RWPE1 (cell line): Measurements from ENCODE around the gene CPT1C.
"Not testable (repeated sequence)": the region's sequence is repeated elsewhere in the genome, so short reads cannot be mapped to it uniquely, and the experiment has no call there.

ENCODE experiments used
- CTCF ChIA-PET: fragments of 350-600 bp; sonication (Branson Sonifier 250); formaldehyde crosslinking; extraction: SDS; loops from one replicate; lab custom pipeline; 2021; lab: Yijun Ruan, JAX
- POLR2A ChIA-PET: fragments of 400-600 bp; formaldehyde crosslinking; extraction: SDS; loops from one replicate; lab custom pipeline; 2020; ENCODE audit warnings: antibody characterized with exemption; ENCODE audit not compliant: low non-redundant PET; lab: Yijun Ruan, JAX
- DNase-seq: peaks from one replicate; pipeline ENCODE4 v3.0.0; 2012; ENCODE audit warnings: low spot score
- H3K27ac ChIP-seq: fragments of 450-650 bp; 2 replicates; pipeline ENCODE4 v1.5.1; 2017
- CTCF ChIP-seq: fragments of 450-650 bp; conservative IDR thresholded peaks from 2 replicates; pipeline ENCODE4 v1.5.1; 2017; ENCODE audit warnings: low read depth, mild to moderate bottlenecking

Gene CPT1C

GRCh38 chr19:49713236-49713845, 22.4 kb downstream of the CPT1C start:
- TF ChIP-seq CTCF, result no peak
- DNase-seq, result peak; percentile 21
- POLR2A ChIA-PET, result interaction anchor here (0.6 kb wide), 1 partner anchor 26 kb away, joined by 3 read pairs; no protein-coding TSS in a partner anchor
- H3K27ac ChIP-seq, result no peak overlapping the region
- CTCF ChIA-PET, result interaction anchor here (0.6 kb wide), 1 partner anchor 46 kb away, joined by 3 read pairs; no protein-coding TSS in a partner anchor

- ChIA-PET CTCF (interaction anchor here (0.7 kb wide), 2 partner anchors 47 to 596 kb away, joined by 3 to 4 read pairs; no protein-coding TSS in a partner anchor), POLR2A (interaction anchor here (0.6 kb wide), 1 partner anchor 17 kb away, joined by 3 read pairs; no protein-coding TSS in a partner anchor)
- no peak overlapping the region for H3K27ac ChIP-seq
- no peak for DNase-seq
- TF ChIP-seq CTCF, result no peak
Observed at GRCh38 chr19:49716154-49716553, 25.2 kb downstream of the CPT1C start.

- DNase-seq, result no peak
- no peak for TF ChIP-seq CTCF
- POLR2A ChIA-PET, result interaction anchor here (0.6 kb wide), 1 partner anchor 18 kb away, joined by 3 read pairs; no protein-coding TSS in a partner anchor
- no peak overlapping the region; the same call in 1 of the 2 replicates for H3K27ac ChIP-seq
- CTCF ChIA-PET, result interaction anchor here (0.6 kb wide), 1 partner anchor 152 kb away, joined by 3 read pairs; no protein-coding TSS in a partner anchor
Observed at GRCh38 chr19:49718511-49718910, 27.6 kb downstream of the CPT1C start.

- CTCF ChIA-PET, result no interaction called here
- no peak overlapping the region; the same call in 1 of the 2 replicates for H3K27ac ChIP-seq
- DNase-seq, result no peak
- TF ChIP-seq CTCF, result no peak
- POLR2A ChIA-PET, result no interaction called here
Observed at GRCh38 chr19:49718991-49719390, 28.1 kb downstream of the CPT1C start.

- H3K27ac ChIP-seq, CTCF ChIA-PET, DNase-seq, POLR2A ChIA-PET: not testable (repeated sequence)
Observed at GRCh38 chr19:49719420-49719819, 28.5 kb downstream of the CPT1C start.

- no peak for TF ChIP-seq CTCF
- CTCF ChIA-PET, result no interaction called here
- POLR2A ChIA-PET, result no interaction called here
- DNase-seq, result no peak
- H3K27ac ChIP-seq, result no peak overlapping the region
Observed at GRCh38 chr19:49727217-49728030, 36.5 kb downstream of the CPT1C start.
